Measurements from ENCODE around the gene RAB44. TPM values are rescaled to one million over a fixed set of nuclear protein-coding genes. Genes with fewer than 3 reads are reported as not detected.

The RAB44 gene
- total RNA-seq, 1 experiment from 2014 or later = not detected

GRCh38 chr6:36688063-36688738, 9.4 kb upstream of the RAB44 start:
- Histone ChIP-seq H2BK12ac (ENCODE audit: insufficient read length, low read depth, low read length) (no peak overlapping the region), H3K18ac (ENCODE audit: insufficient read length, low read depth, low read length) (no peak overlapping the region), H4K8ac (replicated peaks; ENCODE audit: insufficient read length, low read depth, low read length) (no peak overlapping the region), H2BK120ac (ENCODE audit: low read depth, low read length, poor library complexity, severe bottlenecking) (no peak overlapping the region), H3K4me1 (ENCODE audit: insufficient read depth, low read length) (no peaks in the 10 kb centered on the region), H3K14ac (ENCODE audit: insufficient read depth, low read length) (no peak overlapping the region), H3K9ac (ENCODE audit: extremely low read depth, insufficient read length, low read length) (no peak overlapping the region), H2AFZ (ENCODE audit: low read length) (no peak overlapping the region), H3T11ph (ENCODE audit: low read length) (no peak overlapping the region), H4K91ac (ENCODE audit: insufficient read length, low read depth, low read length) (no peak overlapping the region), H2BK5ac (ENCODE audit: insufficient read length, low read length) (no peak overlapping the region), H3K79me1 (ENCODE audit: insufficient read depth, low read depth, low read length, poor library complexity, severe bottlenecking) (no peaks in the 10 kb centered on the region), H4K5ac (ENCODE audit: insufficient read length, low read depth, low read length) (no peak overlapping the region), H2BK15ac (ENCODE audit: low read depth, low read length) (no peak overlapping the region), H3K27me3 (ENCODE audit: insufficient read depth, low read length) (no peaks in the 10 kb centered on the region), H3K56ac (ENCODE audit: insufficient read length, low read depth, low read length) (no peak overlapping the region), H3K79me2 (ENCODE audit: insufficient read depth, low read length) (no peaks in the 10 kb centered on the region), H2AK5ac (ENCODE audit: insufficient read length, low read length) (no peak overlapping the region), H2BK20ac (ENCODE audit: low read depth, low read length, poor library complexity, severe bottlenecking) (no peak overlapping the region), H3K23ac (ENCODE audit: insufficient read length, low read depth, low read length) (no peak overlapping the region), H4K20me1 (ENCODE audit: control insufficient read depth, insufficient read depth, insufficient read length) (no peaks in the 10 kb centered on the region), H3K23me2 (ENCODE audit: insufficient read length, low read depth, low read length, poor library complexity, severe bottlenecking) (no peaks in the 10 kb centered on the region), H3K27ac (ENCODE audit: insufficient read length, low read depth, low read length) (no peak overlapping the region), H3K9me3 (ENCODE audit: control insufficient read depth, low read depth, low read length) (no peaks in the 10 kb centered on the region), H3K4me2 (ENCODE audit: insufficient read depth, insufficient read length, low read length) (no peak overlapping the region), H3K4ac (ENCODE audit: low read depth, low read length) (no peak overlapping the region)
- Mint-ChIP-seq H3K4me3 (no peak overlapping the region), H3K9me3 (no peaks in the 10 kb centered on the region), H3K27ac (no peak overlapping the region), H3K4me1 (no peaks in the 10 kb centered on the region), H3K27me3 (ENCODE audit: low read depth) (no peaks in the 10 kb centered on the region; the same call in 1 of the 2 replicates), H3K36me3 (ENCODE audit: insufficient read depth in 1 of 3, low read depth in 3 of 3) (peaks cover 0 to 38% (median 11%) of the 10 kb centered on the region in 3 experiments; a peak in 3 of 7 replicates)
- TF ChIP-seq CTCF (conservative IDR thresholded peaks at IDR 0.05) = no peak
- DNase-seq = no peak
- WGBS (ENCODE audit: extremely low coverage, insufficient read length, low lambda C conversion rate) = no CpG with 5 or more reads among the region's 6 CpGs
